ENCODE results near the gene BPIFA2.

DNA sequence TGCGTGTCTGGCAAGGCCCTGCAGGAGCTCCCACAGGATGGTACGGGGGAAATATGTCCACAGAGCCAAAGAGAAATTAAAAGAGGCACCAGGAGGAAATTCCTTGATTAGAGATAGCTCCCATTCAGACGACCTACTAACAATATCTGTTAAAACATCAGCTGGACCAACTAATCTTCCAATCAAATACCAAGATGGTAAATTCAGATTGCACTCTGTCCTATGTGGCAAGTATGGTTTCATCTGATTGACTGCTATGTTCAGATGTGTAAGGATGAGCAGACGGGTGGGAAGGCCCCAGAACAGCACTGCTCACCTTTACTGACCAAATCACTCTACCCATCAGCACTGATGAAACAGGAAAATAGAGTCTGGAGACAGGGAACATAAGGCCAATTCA lies 19.5 kb downstream of the BPIFA2 start:
- TF ChIP-seq, protein P1, sequence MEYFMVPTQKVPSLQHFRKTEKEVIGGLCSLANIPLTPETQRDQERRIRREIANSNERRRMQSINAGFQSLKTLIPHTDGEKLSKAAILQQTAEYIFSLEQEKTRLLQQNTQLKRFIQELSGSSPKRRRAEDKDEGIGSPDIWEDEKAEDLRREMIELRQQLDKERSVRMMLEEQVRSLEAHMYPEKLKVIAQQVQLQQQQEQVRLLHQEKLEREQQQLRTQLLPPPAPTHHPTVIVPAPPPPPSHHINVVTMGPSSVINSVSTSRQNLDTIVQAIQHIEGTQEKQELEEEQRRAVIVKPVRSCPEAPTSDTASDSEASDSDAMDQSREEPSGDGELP (CRISPR knock-in tag; IDR thresholded peaks at IDR 0.05; ENCODE audit: borderline replicate concordance) = no peak
- TF ChIP-seq POLR2AphosphoS5 (IDR thresholded peaks at IDR 0.05; ENCODE audit: control insufficient read depth, insufficient read depth, low read depth, low read length) (no peak), ZNF253 (CRISPR knock-in tag; conservative IDR thresholded peaks at IDR 0.05) (no peak), RBM15 (IDR thresholded peaks at IDR 0.05; ENCODE audit: insufficient read depth, low read length) (no peak), NCOR1 (IDR thresholded peaks at IDR 0.05) (no peak), BRF2 (IDR thresholded peaks at IDR 0.05; ENCODE audit: borderline replicate concordance, insufficient read depth, insufficient read length) (no peak)
- TF ChIP-seq, protein P2, sequence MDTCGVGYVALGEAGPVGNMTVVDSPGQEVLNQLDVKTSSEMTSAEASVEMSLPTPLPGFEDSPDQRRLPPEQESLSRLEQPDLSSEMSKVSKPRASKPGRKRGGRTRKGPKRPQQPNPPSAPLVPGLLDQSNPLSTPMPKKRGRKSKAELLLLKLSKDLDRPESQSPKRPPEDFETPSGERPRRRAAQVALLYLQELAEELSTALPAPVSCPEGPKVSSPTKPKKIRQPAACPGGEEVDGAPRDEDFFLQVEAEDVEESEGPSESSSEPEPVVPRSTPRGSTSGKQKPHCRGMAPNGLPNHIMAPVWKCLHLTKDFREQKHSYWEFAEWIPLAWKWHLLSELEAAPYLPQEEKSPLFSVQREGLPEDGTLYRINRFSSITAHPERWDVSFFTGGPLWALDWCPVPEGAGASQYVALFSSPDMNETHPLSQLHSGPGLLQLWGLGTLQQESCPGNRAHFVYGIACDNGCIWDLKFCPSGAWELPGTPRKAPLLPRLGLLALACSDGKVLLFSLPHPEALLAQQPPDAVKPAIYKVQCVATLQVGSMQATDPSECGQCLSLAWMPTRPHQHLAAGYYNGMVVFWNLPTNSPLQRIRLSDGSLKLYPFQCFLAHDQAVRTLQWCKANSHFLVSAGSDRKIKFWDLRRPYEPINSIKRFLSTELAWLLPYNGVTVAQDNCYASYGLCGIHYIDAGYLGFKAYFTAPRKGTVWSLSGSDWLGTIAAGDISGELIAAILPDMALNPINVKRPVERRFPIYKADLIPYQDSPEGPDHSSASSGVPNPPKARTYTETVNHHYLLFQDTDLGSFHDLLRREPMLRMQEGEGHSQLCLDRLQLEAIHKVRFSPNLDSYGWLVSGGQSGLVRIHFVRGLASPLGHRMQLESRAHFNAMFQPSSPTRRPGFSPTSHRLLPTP (IDR thresholded peaks at IDR 0.05; ENCODE audit: borderline replicate concordance, extremely low read depth, insufficient read length) = no peak
